ENCODE measurements around the gene NFX1.

- TF ChIP-seq EZH2 (IDR thresholded peaks at IDR 0.05; ENCODE audit: low read length) = no peak
- no peak for TF ChIP-seq CTCF (optimal IDR thresholded peaks at IDR 0.05 in 1 of 3, IDR thresholded peaks at IDR 0.05 in 1 of 3, conservative IDR thresholded peaks at IDR 0.05 in 1 of 3; ENCODE audit: extremely low read depth in 1 of 3, insufficient read depth in 2 of 3, low read length in 3 of 3)
These were observed 15.7 kb downstream of the NFX1 start for GRCh38 chr9:33306037-33306436.

Measured in keratinocyte (primary cell).